Skeletal muscle tissue (tissue), 4 donors: ENCODE results near the gene GC. TPM values are rescaled to one million over a fixed set of nuclear protein-coding genes. Genes with fewer than 3 reads are reported as not detected.

Experiments used
- H3K27ac ChIP-seq: one replicate; pipeline ENCODE4 v1.7.0; 2013; ENCODE audit warnings: mild to moderate bottlenecking, low read depth, low read length, inconsistent platforms
- H3K27me3 ChIP-seq, 3 donors: one replicate each; pipeline ENCODE4 v1.7.0; 2013; ENCODE audit warnings: low read length in 3 of 3; ENCODE audit not compliant: control insufficient read depth in 3 of 3, insufficient read depth in 3 of 3
- H3K36me3 ChIP-seq, 3 donors: one replicate each; pipeline ENCODE4 v1.7.0; 2013; ENCODE audit warnings: low read length in 3 of 3; ENCODE audit not compliant: control insufficient read depth in 3 of 3, insufficient read depth in 3 of 3
- H3K4me1 ChIP-seq, 3 donors: one replicate each; pipeline ENCODE4 v1.7.0; 2013; ENCODE audit warnings: low read length in 3 of 3, mild to moderate bottlenecking in 3 of 3; ENCODE audit not compliant: control insufficient read depth in 3 of 3, insufficient read depth in 3 of 3
- H3K4me3 ChIP-seq, 3 donors: one replicate each; pipeline ENCODE4 v1.7.0; 2013; ENCODE audit warnings: low read length in 3 of 3
- H3K9ac ChIP-seq, 3 donors: one replicate each; pipeline ENCODE4 v1.7.0; 2013; ENCODE audit warnings: low read length in 3 of 3, mild to moderate bottlenecking in 3 of 3, moderate library complexity in 2 of 3, low read depth in 1 of 3
- H3K9me3 ChIP-seq, 3 donors: one replicate each; pipeline ENCODE4 v1.7.0; 2013; ENCODE audit warnings: low read length in 3 of 3; ENCODE audit not compliant: control insufficient read depth in 3 of 3
- total RNA-seq: library from RNA; depleted of rRNA; stranded (reverse); fragments of >200 nt; gene quantifications from one replicate; pipeline ENCODE4 v1.2.3, GENCODE V29; 2014
- donor health status: Osteomylitis.

The GC gene
- total RNA-seq, 1 donor from 2014 or later, result not detected

- H3K27me3 ChIP-seq, result no peaks in the 10 kb centered on the region
- H3K36me3 ChIP-seq, result no peaks in the 10 kb centered on the region
- H3K9me3 ChIP-seq, result no peaks in the 10 kb centered on the region
- H3K4me1 ChIP-seq, result no peaks in the 10 kb centered on the region
- no peak overlapping the region for H3K27ac ChIP-seq
- H3K9ac ChIP-seq, result no peak overlapping the region
- no peak overlapping the region for H3K4me3 ChIP-seq
Measured at GRCh38 chr4:71732066-71732465, 51.8 kb downstream of the GC start.

- Histone ChIP-seq H3K27me3 (no peaks in the 10 kb centered on the region), H3K9ac (no peak overlapping the region), H3K27ac (no peak overlapping the region), H3K9me3 (no peaks in the 10 kb centered on the region), H3K4me1 (no peaks in the 10 kb centered on the region), H3K4me3 (no peak overlapping the region), H3K36me3 (no peaks in the 10 kb centered on the region)
Measured at GRCh38 chr4:71729856-71730255, 54.0 kb downstream of the GC start.

DNA sequence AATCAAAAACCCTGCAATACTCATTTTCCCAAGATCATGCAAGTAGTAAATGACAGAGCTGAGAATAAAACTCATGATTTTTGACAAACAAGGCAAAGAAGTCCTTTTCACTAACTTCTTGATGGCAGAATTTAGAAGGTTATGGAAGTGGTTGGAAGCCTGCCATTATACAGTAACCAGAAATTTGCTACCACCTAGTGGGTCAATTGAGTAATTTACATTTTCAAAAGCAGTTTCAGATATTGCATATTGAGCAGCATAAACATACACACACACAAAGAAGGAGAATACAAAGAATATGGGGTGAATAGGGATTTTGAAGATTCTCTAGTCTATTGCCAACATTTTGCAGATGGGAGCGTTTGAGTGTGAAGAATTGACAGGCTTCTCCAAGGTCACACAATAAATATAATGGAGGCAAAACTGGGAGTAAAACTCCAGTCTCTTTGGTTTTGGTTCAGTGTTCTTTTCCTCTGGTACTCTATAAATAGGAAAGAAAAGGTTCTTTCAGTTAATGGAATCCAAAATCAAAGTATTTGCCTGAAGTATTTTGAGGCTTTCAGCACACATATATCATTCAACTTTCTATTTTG, 70.2 kb downstream of the GC start:
- H3K27ac ChIP-seq, result no peak overlapping the region
- H3K9ac ChIP-seq, result no peak overlapping the region
- no peaks in the 10 kb centered on the region for H3K4me1 ChIP-seq
- H3K36me3 ChIP-seq, result no peaks in the 10 kb centered on the region
- H3K4me3 ChIP-seq, result no peak overlapping the region
- no peaks in the 10 kb centered on the region for H3K27me3 ChIP-seq
- no peaks in the 10 kb centered on the region for H3K9me3 ChIP-seq

DNA sequence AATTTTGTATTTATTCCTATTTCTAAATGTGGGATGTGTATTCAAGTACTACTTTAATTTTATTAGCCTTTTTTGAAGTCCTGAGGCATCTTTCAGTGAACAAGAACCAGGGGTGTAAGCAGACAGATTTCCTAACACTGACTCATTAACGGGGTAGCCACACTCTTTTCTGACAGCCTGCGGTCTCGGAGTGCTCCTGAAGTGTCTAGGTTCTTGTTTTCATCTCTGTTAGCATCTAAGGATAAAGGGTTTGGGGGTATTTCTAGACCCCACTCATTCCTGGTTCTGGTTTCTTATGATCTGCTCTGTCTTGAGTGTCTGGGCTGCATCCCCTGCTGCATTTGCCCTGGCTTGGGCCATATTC, 71.9 kb downstream of the GC start:
- Histone ChIP-seq H3K27me3 (no peaks in the 10 kb centered on the region), H3K9ac (no peak overlapping the region), H3K36me3 (no peaks in the 10 kb centered on the region), H3K4me1 (no peaks in the 10 kb centered on the region), H3K27ac (no peak overlapping the region), H3K4me3 (no peak overlapping the region), H3K9me3 (no peaks in the 10 kb centered on the region)

- Histone ChIP-seq H3K27ac (no peak overlapping the region), H3K9me3 (no peaks in the 10 kb centered on the region), H3K4me3 (no peak overlapping the region), H3K27me3 (no peaks in the 10 kb centered on the region), H3K36me3 (no peaks in the 10 kb centered on the region), H3K9ac (no peak overlapping the region), H3K4me1 (no peaks in the 10 kb centered on the region)
Measured at GRCh38 chr4:71711044-71711984, 72.6 kb downstream of the GC start.

DNA sequence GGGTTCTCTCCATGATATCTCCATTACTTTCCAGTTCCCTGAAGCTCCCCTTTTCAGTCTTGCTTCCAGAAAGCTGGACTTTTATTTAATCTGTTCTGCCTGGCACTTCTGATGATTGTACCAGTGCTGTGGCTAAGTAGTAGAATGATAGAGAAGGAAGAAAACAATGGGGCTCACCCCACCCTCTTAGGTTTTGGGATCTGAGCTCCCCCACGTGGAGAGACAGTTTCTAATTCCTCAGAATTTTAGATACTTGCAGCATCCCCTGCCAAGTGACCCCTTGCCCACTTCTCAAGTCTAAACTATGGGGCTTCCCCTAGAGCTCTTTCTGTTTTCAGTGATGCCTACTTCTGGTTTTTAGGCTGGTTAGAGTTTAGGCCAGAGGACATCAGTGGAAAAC, 73.9 kb downstream of the GC start:
- Histone ChIP-seq H3K4me3 (no peak overlapping the region), H3K9me3 (no peaks in the 10 kb centered on the region), H3K36me3 (no peaks in the 10 kb centered on the region), H3K27me3 (no peaks in the 10 kb centered on the region), H3K9ac (no peak overlapping the region), H3K27ac (no peak overlapping the region), H3K4me1 (no peaks in the 10 kb centered on the region)

DNA sequence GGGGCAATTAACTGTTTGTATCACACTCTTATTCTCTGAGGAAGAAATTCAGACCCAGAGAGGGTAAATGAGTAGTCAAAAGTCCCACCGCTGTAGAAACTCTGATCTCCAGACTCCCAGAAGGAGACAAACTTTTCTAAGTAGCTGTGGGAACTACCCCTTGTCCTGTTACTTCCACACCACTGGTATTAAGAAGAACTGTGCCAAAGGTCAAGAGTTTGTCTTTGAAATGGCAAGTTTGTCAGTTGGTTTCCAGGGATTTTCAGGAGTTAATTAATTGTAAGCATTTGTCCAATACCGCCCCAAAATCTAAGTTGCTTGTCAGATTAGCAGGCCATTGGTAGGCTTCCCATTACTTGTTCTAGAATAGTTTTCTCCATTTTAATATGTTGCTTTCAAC, 85.7 kb downstream of the GC start:
- no peak overlapping the region for H3K4me3 ChIP-seq
- H3K36me3 ChIP-seq, result no peaks in the 10 kb centered on the region
- no peaks in the 10 kb centered on the region for H3K27me3 ChIP-seq
- H3K4me1 ChIP-seq, result no peaks in the 10 kb centered on the region
- no peaks in the 10 kb centered on the region for H3K9me3 ChIP-seq
- H3K9ac ChIP-seq, result no peak overlapping the region
- no peak overlapping the region for H3K27ac ChIP-seq

DNA sequence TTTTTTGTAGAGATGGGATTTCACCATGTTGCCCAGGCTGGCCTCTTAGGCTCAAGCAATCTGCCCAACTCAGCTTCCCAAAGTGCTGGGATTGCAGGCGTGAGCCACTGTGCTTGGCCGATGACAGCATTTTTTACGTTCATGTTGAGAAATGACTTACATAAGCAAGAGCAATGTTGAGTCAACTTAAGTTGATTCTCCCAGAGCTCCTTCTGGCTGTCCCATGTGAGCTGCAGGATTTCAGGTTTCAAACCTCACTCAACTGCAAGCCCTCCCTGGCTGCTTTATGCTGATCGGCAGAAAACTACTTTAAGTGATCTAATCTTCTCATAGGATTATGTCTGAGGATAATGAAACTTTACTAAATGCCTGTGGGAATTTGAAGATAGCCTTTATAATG, 86.8 kb downstream of the GC start:
- Histone ChIP-seq H3K4me3 (no peak overlapping the region), H3K27me3 (no peaks in the 10 kb centered on the region), H3K36me3 (no peaks in the 10 kb centered on the region), H3K9ac (no peak overlapping the region), H3K9me3 (no peaks in the 10 kb centered on the region), H3K4me1 (no peaks in the 10 kb centered on the region), H3K27ac (no peak overlapping the region)

- no peak overlapping the region for H3K9ac ChIP-seq
- no peaks in the 10 kb centered on the region for H3K9me3 ChIP-seq
- H3K27ac ChIP-seq, result no peak overlapping the region
- no peaks in the 10 kb centered on the region for H3K36me3 ChIP-seq
- H3K4me1 ChIP-seq, result no peaks in the 10 kb centered on the region
- H3K27me3 ChIP-seq, result no peaks in the 10 kb centered on the region
- H3K4me3 ChIP-seq, result no peak overlapping the region
Measured at GRCh38 chr4:71694961-71695360, 88.9 kb downstream of the GC start.

DNA sequence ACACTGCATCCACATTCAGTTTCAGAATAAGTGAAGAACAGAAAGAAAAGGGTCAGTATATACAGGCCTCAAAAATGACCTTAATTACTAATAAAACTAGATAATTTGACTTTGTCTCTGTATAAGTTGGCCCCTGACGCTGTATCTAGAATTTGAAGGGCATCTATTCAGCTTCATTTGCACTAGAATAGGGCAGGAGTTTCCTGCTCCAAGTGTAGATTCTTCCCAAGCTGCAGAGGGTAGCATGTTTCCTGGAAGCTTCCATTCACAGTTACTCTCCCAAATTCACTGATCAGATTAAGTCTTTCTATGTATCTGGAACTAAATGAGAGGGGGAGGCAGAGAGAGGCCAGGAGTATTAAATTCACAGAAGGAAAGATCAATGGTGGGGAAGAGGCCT, 90.9 kb downstream of the GC start:
- H3K4me1 ChIP-seq, result no peaks in the 10 kb centered on the region
- H3K36me3 ChIP-seq, result no peaks in the 10 kb centered on the region
- no peak overlapping the region for H3K9ac ChIP-seq
- no peaks in the 10 kb centered on the region for H3K27me3 ChIP-seq
- H3K27ac ChIP-seq, result no peak overlapping the region
- no peaks in the 10 kb centered on the region for H3K9me3 ChIP-seq
- no peak overlapping the region for H3K4me3 ChIP-seq
